Naive thymus-derived CD4-positive, alpha-beta T cell (primary cell): ENCODE measurements around the gene SLC13A3. TPM values are rescaled to one million over a fixed set of nuclear protein-coding genes. Genes with fewer than 3 reads are reported as not detected.

ENCODE experiments used
- ATAC-seq: fragments of 150-1000 bp; cut with Tn5 transposase; 2 replicates; pipeline ENCODE4 v1.10.0; 2021; ENCODE audit warnings: mild to moderate bottlenecking, moderate library complexity
- CTCF ChIA-PET: fragments of 350-600 bp; sonication (Branson Sonifier 250); formaldehyde crosslinking; loops from one replicate; lab custom pipeline; 2021; ENCODE audit warnings: antibody characterized with exemption; lab: Charles Lee
- POLR2A ChIA-PET: fragments of 350-600 bp; sonication (Branson Sonifier 250); formaldehyde crosslinking; loops from one replicate; lab custom pipeline; 2021; ENCODE audit warnings: antibody characterized with exemption, inconsistent platforms; lab: Charles Lee
- DNase-seq, 9 donors: peaks; one replicate each; pipeline versions ENCODE4 v3.0.0 to v3.0.0-alpha.2; 2020 to 2022; ENCODE audit warnings: mixed read lengths in 1 of 9
- H3K27ac ChIP-seq: one replicate; pipeline ENCODE4 v1.7.0; 2013; ENCODE audit warnings: mild to moderate bottlenecking, low read depth, low read length, moderate library complexity
- H3K27me3 ChIP-seq, 2 donors: one replicate each; pipeline ENCODE4 v1.7.0; 2013; ENCODE audit warnings: low read length in 2 of 2, mild to moderate bottlenecking in 2 of 2, moderate library complexity in 2 of 2; ENCODE audit not compliant: control insufficient read depth in 2 of 2, insufficient read depth in 2 of 2
- H3K36me3 ChIP-seq, 3 experiments: 1 replicate in 2 of 3; 2 replicates in 1 of 3; pipeline ENCODE4 v1.7.0; 2013; ENCODE audit warnings: low read length in 3 of 3, mild to moderate bottlenecking in 3 of 3, moderate library complexity in 1 of 3; ENCODE audit not compliant: insufficient read depth in 3 of 3, control insufficient read depth in 2 of 3
- H3K4me1 ChIP-seq, 2 donors: one replicate each; pipeline ENCODE4 v1.7.0; 2013; ENCODE audit warnings: low read length in 2 of 2, mild to moderate bottlenecking in 2 of 2, moderate library complexity in 1 of 2; ENCODE audit not compliant: control insufficient read depth in 2 of 2, insufficient read depth in 2 of 2
- H3K4me3 ChIP-seq: 2 replicates; pipeline ENCODE4 v1.7.0; 2013; ENCODE audit warnings: mild to moderate bottlenecking, low read length
- H3K9me3 ChIP-seq, 3 experiments: 1 replicate in 2 of 3; 2 replicates in 1 of 3; pipeline ENCODE4 v1.7.0; 2013; ENCODE audit warnings: low read length in 3 of 3; ENCODE audit not compliant: control insufficient read depth in 2 of 3
- H3K27ac Mint-ChIP-seq, 9 donors: one replicate each; pipeline ENCODE4 v1.8.0; 2020 to 2022; ENCODE audit warnings: mixed read lengths in 9 of 9, mild to moderate bottlenecking in 8 of 9, moderate library complexity in 5 of 9, inconsistent platforms in 2 of 9
- H3K27me3 Mint-ChIP-seq, 5 donors: one replicate each; pipeline ENCODE4 v1.8.0; 2021 to 2022; ENCODE audit warnings: mixed read lengths in 5 of 5, mild to moderate bottlenecking in 1 of 5
- H3K36me3 Mint-ChIP-seq, 5 donors: one replicate each; pipeline ENCODE4 v1.8.0; 2020 to 2022; ENCODE audit warnings: mixed read lengths in 5 of 5, mild to moderate bottlenecking in 3 of 5, inconsistent platforms in 1 of 5
- H3K4me1 Mint-ChIP-seq, 7 donors: one replicate each; pipeline ENCODE4 v1.8.0; 2020 to 2022; ENCODE audit warnings: mixed read lengths in 7 of 7, mild to moderate bottlenecking in 3 of 7, inconsistent platforms in 1 of 7
- H3K4me3 Mint-ChIP-seq, 10 donors: one replicate each; pipeline ENCODE4 v1.8.0; 2020 to 2022; ENCODE audit warnings: mild to moderate bottlenecking in 10 of 10, mixed read lengths in 10 of 10, moderate library complexity in 6 of 10, inconsistent platforms in 2 of 10
- H3K9me3 Mint-ChIP-seq, 11 donors: one replicate each; pipeline ENCODE4 v1.8.0; 2020 to 2022; ENCODE audit warnings: mixed read lengths in 11 of 11, mild to moderate bottlenecking in 4 of 11, inconsistent platforms in 1 of 11, moderate library complexity in 1 of 11
- intact Hi-C, 2 donors: fragments of 100-400 bp; cut with micrococcal nuclease; formaldehyde crosslinking; loops; one replicate each; pipeline ENCODE4 v1.15.1; 2023
- polyA plus RNA-seq, 2 donors: library from polyadenylated mRNA; unstranded; fragments of 300-500 nt; fragmentation: Illumina TruSeq; gene quantifications; one replicate each; pipeline ENCODE4 v1.2.3, GENCODE V29; 2021
- total RNA-seq, 6 experiments: library from RNA in 5 of 6; stranded (reverse) in 5 of 6; gene quantifications; 1 replicate in 5 of 6; 2 replicates in 1 of 6; pipeline ENCODE4 v1.2.3 and lab custom pipeline; 2021 to 2026

The SLC13A3 gene
- total and polyA plus RNA-seq, 7 experiments from 2014 or later = 0.16 to 0.41 (median 0.30) TPM; not detected in 3

GRCh38 chr20:46530640-46531039 is 120.6 kb downstream of the SLC13A3 start:
- no peak overlapping the region for H3K4me3 ChIP-seq
- no peak for ATAC-seq
- no peaks in the 10 kb centered on the region for H3K36me3 Mint-ChIP-seq
- no peaks in the 10 kb centered on the region for H3K9me3 ChIP-seq
- no peak overlapping the region for H3K4me3 Mint-ChIP-seq
- no peaks in the 10 kb centered on the region for H3K4me1 ChIP-seq
- CTCF ChIA-PET = no interaction called here
- POLR2A ChIA-PET = no interaction called here
- DNase-seq = no peak
- H3K36me3 ChIP-seq = no peaks in the 10 kb centered on the region
- intact Hi-C loops = no loop called here
- H3K4me1 Mint-ChIP-seq = no peaks in the 10 kb centered on the region
- H3K27ac Mint-ChIP-seq = no peak overlapping the region
- no peaks in the 10 kb centered on the region for H3K27me3 ChIP-seq
- H3K27me3 Mint-ChIP-seq = peaks cover 18 to 36% (median 26%) of the 10 kb centered on the region in 5 donors
- no peak overlapping the region for H3K27ac ChIP-seq
- H3K9me3 Mint-ChIP-seq = no peaks in the 10 kb centered on the region

GRCh38 chr20:46523696-46524328 is 127.4 kb downstream of the SLC13A3 start:
- Mint-ChIP-seq H3K4me3 (no peak overlapping the region), H3K4me1 (no peaks in the 10 kb centered on the region), H3K27me3 (peaks cover 11 to 37% (median 32%) of the 10 kb centered on the region in 5 donors), H3K27ac (no peak overlapping the region), H3K36me3 (no peaks in the 10 kb centered on the region), H3K9me3 (peaks cover 0 to 9% (median 0%) of the 10 kb centered on the region in 11 donors)
- ChIA-PET CTCF (no interaction called here), POLR2A (no interaction called here)
- Histone ChIP-seq H3K4me1 (no peaks in the 10 kb centered on the region), H3K4me3 (no peak overlapping the region), H3K27me3 (no peaks in the 10 kb centered on the region), H3K9me3 (no peaks in the 10 kb centered on the region), H3K27ac (no peak overlapping the region), H3K36me3 (no peaks in the 10 kb centered on the region)
- DNase-seq = no peak
- intact Hi-C loops = no loop called here
- no peak for ATAC-seq

- no peak overlapping the region for H3K27ac Mint-ChIP-seq
- H3K4me1 Mint-ChIP-seq = no peaks in the 10 kb centered on the region
- ChIA-PET POLR2A (no interaction called here), CTCF (no interaction called here)
- no peak for DNase-seq
- peaks cover 8 to 40% (median 27%) of the 10 kb centered on the region in 5 donors for H3K27me3 Mint-ChIP-seq
- Histone ChIP-seq H3K27ac (no peak overlapping the region), H3K9me3 (no peaks in the 10 kb centered on the region), H3K4me1 (no peaks in the 10 kb centered on the region), H3K36me3 (no peaks in the 10 kb centered on the region), H3K27me3 (no peaks in the 10 kb centered on the region), H3K4me3 (no peak overlapping the region)
- H3K4me3 Mint-ChIP-seq = no peak overlapping the region
- ATAC-seq = no peak
- intact Hi-C loops = no loop called here
- H3K9me3 Mint-ChIP-seq = peaks cover 0 to 9% (median 0%) of the 10 kb centered on the region in 11 donors
- H3K36me3 Mint-ChIP-seq = no peaks in the 10 kb centered on the region
Observed at GRCh38 chr20:46523108-46523507, 128.2 kb downstream of the SLC13A3 start.

GRCh38 chr20:46520976-46521579 is 130.2 kb downstream of the SLC13A3 start:
- Mint-ChIP-seq H3K27me3 (peaks cover 7 to 31% (median 15%) of the 10 kb centered on the region in 5 donors), H3K27ac (no peak overlapping the region), H3K9me3 (peaks cover 0 to 9% (median 0%) of the 10 kb centered on the region in 11 donors), H3K4me3 (no peak overlapping the region), H3K36me3 (no peaks in the 10 kb centered on the region), H3K4me1 (peaks cover 0 to 2% (median 0%) of the 10 kb centered on the region in 7 donors)
- peak; percentile 75 for ATAC-seq
- no peak overlapping the region for H3K27ac ChIP-seq
- ChIA-PET POLR2A (no interaction called here), CTCF (no interaction called here)
- H3K36me3 ChIP-seq = no peaks in the 10 kb centered on the region
- H3K27me3 ChIP-seq = no peaks in the 10 kb centered on the region
- H3K9me3 ChIP-seq = no peaks in the 10 kb centered on the region
- intact Hi-C loops = loop anchor here in 1 of 2 donors (1.0 kb wide), 1 partner anchor 160 kb away; no protein-coding TSS in a partner anchor
- no peaks in the 10 kb centered on the region for H3K4me1 ChIP-seq
- DNase-seq = peak in 1 of 9 donors; percentile 41
- H3K4me3 ChIP-seq = no peak overlapping the region

- Mint-ChIP-seq H3K4me1 (peaks cover 0 to 2% (median 0%) of the 10 kb centered on the region in 7 donors), H3K27ac (no peak overlapping the region), H3K36me3 (no peaks in the 10 kb centered on the region), H3K9me3 (peaks cover 0 to 9% (median 0%) of the 10 kb centered on the region in 11 donors), H3K4me3 (no peak overlapping the region), H3K27me3 (peaks cover 7 to 35% (median 17%) of the 10 kb centered on the region in 5 donors)
- CTCF ChIA-PET = no interaction called here
- H3K4me3 ChIP-seq = no peak overlapping the region
- H3K27me3 ChIP-seq = no peaks in the 10 kb centered on the region
- H3K27ac ChIP-seq = no peak overlapping the region
- no peaks in the 10 kb centered on the region for H3K4me1 ChIP-seq
- no peaks in the 10 kb centered on the region for H3K9me3 ChIP-seq
- intact Hi-C loops = no loop called here
- POLR2A ChIA-PET = no interaction called here
- DNase-seq (no peak), ATAC-seq (no peak)
- H3K36me3 ChIP-seq = no peaks in the 10 kb centered on the region
Observed at GRCh38 chr20:46520540-46520939, 130.7 kb downstream of the SLC13A3 start.

GRCh38 chr20:46519471-46520068 is 131.7 kb downstream of the SLC13A3 start:
- DNase-seq (no peak), ATAC-seq (no peak)
- H3K4me3 Mint-ChIP-seq = no peak overlapping the region
- Histone ChIP-seq H3K9me3 (no peaks in the 10 kb centered on the region), H3K36me3 (no peaks in the 10 kb centered on the region), H3K27ac (no peak overlapping the region), H3K27me3 (no peaks in the 10 kb centered on the region), H3K4me3 (no peak overlapping the region), H3K4me1 (no peaks in the 10 kb centered on the region)
- intact Hi-C loops = no loop called here
- no peak overlapping the region for H3K27ac Mint-ChIP-seq
- H3K9me3 Mint-ChIP-seq = peaks cover 0 to 9% (median 0%) of the 10 kb centered on the region in 11 donors
- POLR2A ChIA-PET = no interaction called here
- H3K4me1 Mint-ChIP-seq = peaks cover 0 to 2% (median 0%) of the 10 kb centered on the region in 7 donors
- no peaks in the 10 kb centered on the region for H3K36me3 Mint-ChIP-seq
- H3K27me3 Mint-ChIP-seq = peaks cover 9 to 30% (median 21%) of the 10 kb centered on the region in 5 donors
- CTCF ChIA-PET = no interaction called here
